CD14-positive monocyte (primary cell): Measurements from ENCODE around the gene RNF212B. TPM values are rescaled to one million over a fixed set of nuclear protein-coding genes. Genes with fewer than 3 reads are reported as not detected.

ENCODE experiments used
- DNase-seq, 3 donors: peaks; one replicate each; pipeline ENCODE4 v3.0.0-alpha.2; 2011 to 2022
- H2AFZ ChIP-seq: 2 replicates; pipeline ENCODE4 v1.6.0; 2012; ENCODE audit warnings: mild to moderate bottlenecking, low read depth, low read length, inconsistent platforms; ENCODE audit not compliant: insufficient read depth, poor library complexity, severe bottlenecking
- H3K27ac ChIP-seq, 2 donors: 1 replicate in 1 of 2; 2 replicates in 1 of 2; pipeline ENCODE4 v1.5.1; 2012 to 2013; ENCODE audit warnings: low read length in 2 of 2, control low read depth in 1 of 2, inconsistent platforms in 1 of 2, low read depth in 1 of 2, mild to moderate bottlenecking in 1 of 2
- H3K27me3 ChIP-seq, 2 donors: one replicate each; pipeline versions ENCODE4 v1.6.0 to v1.6.1; 2011 to 2013; ENCODE audit warnings: low read length in 2 of 2; ENCODE audit not compliant: control insufficient read depth in 2 of 2, insufficient read depth in 2 of 2
- H3K36me3 ChIP-seq, 2 donors: replicated peaks in 1 of 2; 1 replicate in 1 of 2; 2 replicates in 1 of 2; pipeline versions ENCODE4 v1.5.1 to v1.6.1; 2012 to 2013; ENCODE audit warnings: low read length in 2 of 2, control low read depth in 1 of 2, inconsistent platforms in 1 of 2, mild to moderate bottlenecking in 1 of 2; ENCODE audit not compliant: insufficient read depth in 2 of 2, control insufficient read depth in 1 of 2
- H3K4me1 ChIP-seq, 2 donors: 1 replicate in 1 of 2; 2 replicates in 1 of 2; pipeline versions ENCODE4 v1.5.1 to v1.6.1; 2012 to 2013; ENCODE audit warnings: low read length in 2 of 2, control low read depth in 1 of 2, inconsistent platforms in 1 of 2, mild to moderate bottlenecking in 1 of 2, moderate library complexity in 1 of 2; ENCODE audit not compliant: insufficient read depth in 2 of 2, control insufficient read depth in 1 of 2
- H3K4me2 ChIP-seq: replicated peaks from 2 replicates; pipeline ENCODE3; 2012; ENCODE audit warnings: low read length, moderate library complexity, mild to moderate bottlenecking; ENCODE audit not compliant: poor library complexity, severe bottlenecking; ENCODE audit errors: extremely low read depth
- H3K4me3 ChIP-seq, 3 experiments: fragments of 200-600 bp in 1 of 3; sonication (generic) in 1 of 3; replicated peaks in 1 of 3; 1 replicate in 2 of 3; 2 replicates in 1 of 3; pipeline ENCODE4 v1.5.1; 2011 to 2013; ENCODE audit warnings: low read length in 3 of 3, mild to moderate bottlenecking in 3 of 3, control low read depth in 2 of 3, low read depth in 2 of 3, inconsistent platforms in 1 of 3, moderate library complexity in 1 of 3
- H3K79me2 ChIP-seq: 2 replicates; pipeline ENCODE4 v1.6.0; 2012; ENCODE audit warnings: mild to moderate bottlenecking, control low read depth, inconsistent platforms, low read length, moderate library complexity; ENCODE audit not compliant: insufficient read depth
- H3K9ac ChIP-seq: 2 replicates; pipeline ENCODE4 v1.6.0; 2017; ENCODE audit warnings: low read length, mild to moderate bottlenecking; ENCODE audit not compliant: insufficient read depth, poor library complexity, severe bottlenecking
- H3K9me3 ChIP-seq, 2 donors: replicated peaks in 1 of 2; 1 replicate in 1 of 2; 2 replicates in 1 of 2; pipeline versions ENCODE4 v1.5.1 to v1.6.1; 2012 to 2013; ENCODE audit warnings: low read length in 2 of 2, control low read depth in 1 of 2; ENCODE audit not compliant: control insufficient read depth in 1 of 2, insufficient read depth in 1 of 2
- H4K20me1 ChIP-seq: 2 replicates; pipeline ENCODE4 v1.6.0; 2012; ENCODE audit warnings: mild to moderate bottlenecking, low read length, control low read depth, moderate library complexity; ENCODE audit not compliant: insufficient read depth
- H3K27ac Mint-ChIP-seq, 7 donors: one replicate each; pipeline ENCODE4 v1.8.0; 2020; ENCODE audit warnings: mild to moderate bottlenecking in 7 of 7, mixed read lengths in 7 of 7, moderate library complexity in 6 of 7, inconsistent platforms in 2 of 7
- H3K27me3 Mint-ChIP-seq, 3 donors: one replicate each; pipeline ENCODE4 v1.8.0; 2021 to 2022; ENCODE audit warnings: low read depth in 3 of 3, mild to moderate bottlenecking in 3 of 3, mixed read lengths in 3 of 3, moderate library complexity in 3 of 3, inconsistent platforms in 1 of 3
- H3K36me3 Mint-ChIP-seq, 2 donors: one replicate each; pipeline ENCODE4 v1.8.0; 2020; ENCODE audit warnings: mixed read lengths in 2 of 2, inconsistent platforms in 1 of 2, mild to moderate bottlenecking in 1 of 2
- H3K4me1 Mint-ChIP-seq: one replicate; pipeline ENCODE4 v1.8.0; 2020; ENCODE audit warnings: mild to moderate bottlenecking, mixed read lengths
- H3K4me3 Mint-ChIP-seq, 2 donors: one replicate each; pipeline ENCODE4 v1.8.0; 2020; ENCODE audit warnings: mild to moderate bottlenecking in 2 of 2, mixed read lengths in 2 of 2, moderate library complexity in 1 of 2
- H3K9me3 Mint-ChIP-seq, 7 donors: one replicate each; pipeline ENCODE4 v1.8.0; 2020 to 2022; ENCODE audit warnings: mixed read lengths in 7 of 7, mild to moderate bottlenecking in 6 of 7, moderate library complexity in 6 of 7, inconsistent platforms in 2 of 7
- CTCF ChIP-seq: fragments of 200-600 bp; IDR thresholded peaks from one replicate; pipeline ENCODE4 v1.8.0; 2022; ENCODE audit warnings: antibody characterized with exemption, mild to moderate bottlenecking
- WGBS: methylation state at CpG from one replicate; pipeline ENCODE4 v1.1.5; 2013; ENCODE audit warnings: missing lambda C conversion rate; ENCODE audit not compliant: insufficient coverage; 5-methylcytosine and 5-hydroxymethylcytosine counted together
- intact Hi-C, 2 donors: fragments of 100-400 bp; cut with micrococcal nuclease; formaldehyde crosslinking; loops; one replicate each; pipeline versions ENCODE4 v1.15.0 to v1.15.1; 2023
- polyA plus RNA-seq, 3 donors: library from polyadenylated mRNA; depleted of rRNA in 1 of 3; unstranded in 2 of 3; stranded (reverse) in 1 of 3; fragments of 300-500 nt in 2 of 3; fragments of >200 nt in 1 of 3; fragmentation: Illumina TruSeq in 2 of 3; gene quantifications; 1 replicate in 2 of 3; 2 replicates in 1 of 3; pipeline ENCODE4 v1.2.3, GENCODE V29; 2012 to 2021

The RNF212B gene
- polyA plus RNA-seq, 3 donors, result not detected

GRCh38 chr14:23245282-23245681 lies 7.5 kb downstream of the RNF212B start:
- Histone ChIP-seq H3K4me3 (no peak overlapping the region), H3K27ac (no peak overlapping the region), H3K4me2 (no peak overlapping the region), H3K9ac (no peak overlapping the region), H2AFZ (no peak overlapping the region), H3K27me3 (no peaks in the 10 kb centered on the region), H3K4me1 (no peaks in the 10 kb centered on the region), H4K20me1 (no peaks in the 10 kb centered on the region), H3K79me2 (no peaks in the 10 kb centered on the region), H3K36me3 (no peaks in the 10 kb centered on the region), H3K9me3 (no peaks in the 10 kb centered on the region)
- Mint-ChIP-seq H3K27me3 (peaks cover 0 to 3% (median 2%) of the 10 kb centered on the region in 3 donors), H3K9me3 (no peaks in the 10 kb centered on the region), H3K36me3 (no peaks in the 10 kb centered on the region), H3K4me1 (no peaks in the 10 kb centered on the region), H3K27ac (no peak overlapping the region), H3K4me3 (no peak overlapping the region)
- no peak for TF ChIP-seq CTCF
- intact Hi-C loops, result no loop called here
- DNase-seq, result no peak

DNA sequence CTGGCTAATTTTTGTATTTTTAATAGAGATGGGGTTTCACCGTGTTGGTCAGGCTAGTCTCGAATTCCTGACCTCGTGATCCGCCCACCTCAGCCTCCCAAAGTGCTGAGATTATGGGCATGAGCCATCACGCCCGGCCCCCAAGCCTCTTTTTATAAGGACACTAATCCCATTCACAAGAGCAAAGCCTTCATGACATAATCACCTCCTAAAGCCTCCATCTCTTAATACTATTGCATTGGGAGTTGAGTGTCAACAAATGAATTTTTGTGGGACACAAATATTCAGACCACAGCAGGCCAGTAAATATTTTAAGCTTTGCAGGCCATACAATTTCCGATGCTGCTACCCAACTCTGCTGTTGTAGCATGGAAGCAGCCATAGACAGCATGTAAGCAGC lies 10.9 kb downstream of the RNF212B start:
- Histone ChIP-seq H3K9me3 (no peaks in the 10 kb centered on the region), H3K27me3 (no peaks in the 10 kb centered on the region), H2AFZ (no peak overlapping the region), H4K20me1 (no peaks in the 10 kb centered on the region), H3K9ac (no peak overlapping the region), H3K4me2 (no peak overlapping the region), H3K79me2 (no peaks in the 10 kb centered on the region), H3K4me1 (peaks cover 7 to 9% of the 10 kb centered on the region in 2 donors), H3K27ac (no peak overlapping the region), H3K4me3 (no peak overlapping the region), H3K36me3 (no peaks in the 10 kb centered on the region)
- peaks cover 13% of the 10 kb centered on the region for H3K4me1 Mint-ChIP-seq
- DNase-seq, result no peak
- no peaks in the 10 kb centered on the region for H3K27me3 Mint-ChIP-seq
- H3K27ac Mint-ChIP-seq, result no peak overlapping the region
- 100% methylated on average over 2 of the region's 7 CpGs for WGBS
- intact Hi-C loops, result no loop called here
- no peaks in the 10 kb centered on the region for H3K36me3 Mint-ChIP-seq
- H3K9me3 Mint-ChIP-seq, result no peaks in the 10 kb centered on the region
- no peak for TF ChIP-seq CTCF
- H3K4me3 Mint-ChIP-seq, result no peak overlapping the region
